Stimulated activated CD4-positive, alpha-beta T cell treated with anti-CD3 and anti-CD28 coated beads, Interleukin-2, amount 100 ng/mL, for 4 hours (primary cell): ENCODE data around the gene MAML1.

Experiments
- DNase-seq: peaks from one replicate; pipeline ENCODE4 v3.0.0-alpha.2; 2020; ENCODE audit warnings: low read depth

Gene MAML1

DNA sequence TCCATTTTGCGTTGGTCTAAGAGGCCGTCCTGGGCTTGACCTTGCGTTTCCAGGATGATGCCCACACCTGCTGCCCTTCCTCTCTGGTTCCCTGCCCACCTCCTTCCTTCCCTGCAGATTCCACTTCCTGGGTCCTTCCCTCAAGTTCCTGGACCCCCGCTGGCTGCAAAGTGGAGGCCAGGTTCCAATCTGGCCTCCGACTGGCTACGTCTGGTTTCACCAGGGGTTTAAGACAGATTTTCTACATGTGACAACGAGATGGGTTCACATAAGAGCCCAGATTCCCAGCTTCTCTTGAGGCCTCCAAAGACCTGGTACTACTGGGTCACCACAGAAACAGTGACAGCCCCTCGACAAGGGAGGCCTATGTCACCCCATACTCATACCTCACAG lies 71.9 kb downstream of the MAML1 start:
- DNase-seq, result no peak

DNA sequence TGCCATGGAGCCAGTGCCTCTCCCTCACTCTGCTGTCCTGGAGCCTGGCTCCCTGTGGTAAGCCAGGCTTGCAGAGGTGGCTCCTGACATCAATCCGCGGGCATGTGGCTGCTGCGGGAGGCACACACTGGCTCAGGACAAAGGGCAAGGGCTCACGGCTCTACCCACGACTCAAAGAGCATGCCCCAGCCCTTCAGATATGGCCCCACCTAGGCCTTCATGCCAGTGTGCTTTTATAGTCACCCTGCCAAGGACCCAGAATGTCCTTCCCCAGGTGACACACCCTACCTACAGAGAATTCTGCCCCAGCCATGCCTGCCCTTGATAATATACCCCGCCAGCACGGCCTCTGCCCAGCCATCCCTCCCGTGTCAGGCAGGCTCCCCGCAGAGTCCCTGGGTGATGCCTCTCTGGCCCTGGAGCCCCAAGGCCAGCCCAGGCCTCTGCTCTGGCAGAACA lies 72.5 kb downstream of the MAML1 start:
- no peak for DNase-seq

DNA sequence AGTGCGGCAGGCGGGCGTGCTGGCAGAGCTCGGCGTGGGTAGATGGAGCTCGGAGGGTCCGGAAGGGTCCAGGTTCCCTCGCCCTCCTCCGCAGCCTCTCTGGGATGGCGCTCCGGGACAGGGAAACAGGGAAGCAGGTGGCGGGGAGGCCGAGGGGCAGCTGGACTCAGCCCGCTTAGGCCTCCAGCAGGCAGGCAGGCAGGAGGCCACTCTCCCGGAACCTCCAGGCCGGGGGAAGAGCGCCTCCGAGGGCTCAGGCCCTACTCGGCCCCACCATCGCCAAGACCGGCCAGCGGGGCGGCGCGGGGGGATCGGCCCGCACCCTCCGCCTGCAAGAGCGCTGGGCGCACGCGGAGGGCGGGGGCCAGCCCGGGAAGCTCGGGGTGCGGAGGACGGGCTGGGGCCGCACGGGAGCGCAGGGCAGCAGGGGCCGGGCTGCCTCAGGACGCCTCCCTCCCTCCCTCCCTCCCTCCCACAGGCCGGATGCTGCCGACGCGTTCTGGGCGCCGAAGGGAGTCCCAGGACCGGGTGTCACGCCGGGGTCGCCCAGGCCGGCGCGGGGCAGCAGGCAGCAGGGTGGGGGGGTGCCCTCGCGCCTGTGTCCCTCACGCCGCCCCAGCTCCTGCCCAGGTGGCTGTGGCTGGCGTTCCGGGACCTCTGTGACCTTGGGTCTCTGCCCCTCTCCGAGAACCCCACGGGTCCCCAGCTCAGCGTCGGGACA lies 73.1 kb downstream of the MAML1 start:
- DNase-seq, result no peak

DNA sequence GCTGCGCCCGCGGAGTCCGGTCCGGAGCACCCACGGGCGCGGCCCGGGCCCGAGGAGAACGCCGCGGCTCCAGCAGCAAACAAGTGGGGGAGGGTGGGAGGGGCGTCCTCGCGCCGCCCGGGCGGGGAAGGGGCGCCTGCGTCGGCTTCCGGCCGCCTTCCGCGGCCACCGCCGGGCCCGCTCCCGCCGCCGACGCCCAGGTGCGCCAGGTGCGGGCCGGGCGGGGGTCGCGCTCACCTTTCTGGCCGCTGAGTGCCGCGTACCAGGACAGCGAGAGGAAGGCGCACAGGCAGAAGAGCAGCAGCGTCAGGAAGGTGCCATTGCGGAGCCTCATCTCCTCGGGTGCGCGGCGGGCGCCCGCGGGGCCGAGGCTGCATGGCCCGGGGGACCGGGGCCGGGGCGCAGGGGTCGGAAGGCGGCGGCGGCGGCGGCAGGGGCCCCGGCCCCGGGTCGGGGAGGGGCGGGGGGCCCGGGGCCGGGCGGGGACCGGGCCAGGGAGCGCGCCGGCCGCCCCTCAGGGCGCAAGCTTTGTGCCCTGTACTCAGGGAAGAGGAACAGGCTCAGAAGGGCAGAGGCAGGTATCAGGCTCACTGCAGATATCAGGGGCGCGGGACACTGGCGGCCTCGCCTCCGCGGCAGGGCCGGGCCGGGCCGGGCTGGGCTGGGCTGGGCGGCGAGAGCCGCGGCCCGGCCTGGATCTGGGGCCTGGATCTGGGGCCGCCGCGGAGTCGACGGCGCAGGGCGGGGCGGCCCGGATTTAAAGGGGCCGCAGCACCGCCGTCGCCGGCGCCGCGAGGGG lies 73.8 kb downstream of the MAML1 start, which contains the start of gene MGAT4B:
Gene MGAT4B (minus strand): TSS at position 617 of the 799 bp plus-strand sequence. CDS start 283 bp downstream, at position 334.
- peak; percentile 33 for DNase-seq

DNA sequence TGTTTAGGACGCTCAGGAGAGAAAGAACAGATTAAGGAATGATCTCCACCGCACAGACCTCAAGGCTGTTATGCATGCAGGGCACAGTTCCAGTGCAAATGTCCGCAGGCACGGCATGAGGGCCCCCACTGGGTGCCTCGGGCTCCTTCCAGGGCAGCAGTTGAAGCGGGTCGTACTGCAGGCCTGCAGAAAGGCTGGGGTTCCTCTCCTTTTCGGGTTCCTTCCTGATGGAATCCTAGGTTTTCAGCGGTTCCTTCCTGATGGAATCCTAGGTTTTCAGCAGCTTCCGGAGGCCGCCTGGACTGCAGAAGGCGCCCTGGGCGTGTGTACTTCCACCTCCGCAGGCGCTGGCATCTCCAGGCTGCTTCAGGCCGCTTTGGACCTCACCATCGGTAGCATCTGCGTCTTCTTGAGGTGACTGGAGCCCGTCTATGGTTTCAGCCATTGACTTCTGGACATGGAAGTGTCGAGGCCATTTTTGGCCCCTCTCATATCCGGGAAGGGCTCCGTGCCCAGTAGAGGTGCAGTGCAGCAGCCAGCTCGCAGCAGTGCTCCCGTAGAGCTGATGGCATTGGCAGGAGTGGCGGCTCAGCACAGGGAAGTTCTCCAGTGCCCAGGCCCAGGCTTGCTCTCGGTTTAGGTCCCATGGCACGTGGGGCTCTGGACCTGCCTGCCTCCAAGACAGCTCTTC lies 79.7 kb downstream of the MAML1 start:
- no peak for DNase-seq

DNA sequence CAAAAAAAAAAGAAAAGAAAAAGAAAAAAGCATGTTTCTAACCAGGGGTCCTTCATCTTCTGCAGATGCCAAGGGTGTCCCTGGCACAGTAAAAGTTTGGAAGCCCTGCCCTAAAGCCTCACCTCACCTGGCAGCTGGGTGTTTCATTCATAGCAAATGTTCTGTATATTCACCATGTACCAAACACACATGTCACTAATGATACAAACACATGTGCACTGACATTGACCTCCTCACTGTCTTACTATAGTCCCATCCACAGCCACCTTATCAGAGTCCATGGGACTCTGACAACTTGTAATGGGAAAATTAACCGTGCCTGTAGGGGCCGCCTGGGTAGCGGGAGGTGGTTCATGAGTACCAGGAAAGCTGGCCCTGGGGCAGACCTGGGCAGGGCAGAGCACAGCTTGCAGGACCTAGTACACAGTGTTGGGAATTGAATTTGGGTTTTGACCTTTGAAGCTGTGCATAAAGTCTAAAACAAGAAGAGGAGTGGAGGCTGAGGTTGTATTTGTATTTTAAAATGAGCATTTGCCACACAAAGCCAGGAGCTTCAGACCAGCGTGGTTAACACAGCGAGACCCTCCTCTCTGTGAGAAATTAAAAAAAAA lies 80.5 kb downstream of the MAML1 start:
- no peak for DNase-seq

DNA sequence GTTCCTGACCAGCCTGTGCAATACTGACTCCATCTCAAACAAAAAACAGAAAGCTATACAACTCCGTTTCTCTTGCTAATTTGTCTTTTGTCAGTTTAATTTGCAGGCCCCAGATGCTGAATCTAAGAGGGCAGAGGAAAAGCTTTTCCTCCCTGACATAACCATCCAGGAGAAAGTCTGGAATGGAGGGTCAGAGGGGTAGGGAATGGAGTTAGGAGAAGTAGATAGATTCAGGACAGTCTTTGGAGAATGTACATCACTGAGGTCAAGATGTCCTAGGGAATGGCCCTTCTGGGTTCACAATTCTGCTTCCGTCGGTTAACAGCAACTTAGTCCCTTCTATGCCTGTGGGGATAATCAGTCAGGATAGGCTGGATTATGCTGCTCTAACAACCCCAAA lies 81.5 kb downstream of the MAML1 start:
- DNase-seq, result no peak

DNA sequence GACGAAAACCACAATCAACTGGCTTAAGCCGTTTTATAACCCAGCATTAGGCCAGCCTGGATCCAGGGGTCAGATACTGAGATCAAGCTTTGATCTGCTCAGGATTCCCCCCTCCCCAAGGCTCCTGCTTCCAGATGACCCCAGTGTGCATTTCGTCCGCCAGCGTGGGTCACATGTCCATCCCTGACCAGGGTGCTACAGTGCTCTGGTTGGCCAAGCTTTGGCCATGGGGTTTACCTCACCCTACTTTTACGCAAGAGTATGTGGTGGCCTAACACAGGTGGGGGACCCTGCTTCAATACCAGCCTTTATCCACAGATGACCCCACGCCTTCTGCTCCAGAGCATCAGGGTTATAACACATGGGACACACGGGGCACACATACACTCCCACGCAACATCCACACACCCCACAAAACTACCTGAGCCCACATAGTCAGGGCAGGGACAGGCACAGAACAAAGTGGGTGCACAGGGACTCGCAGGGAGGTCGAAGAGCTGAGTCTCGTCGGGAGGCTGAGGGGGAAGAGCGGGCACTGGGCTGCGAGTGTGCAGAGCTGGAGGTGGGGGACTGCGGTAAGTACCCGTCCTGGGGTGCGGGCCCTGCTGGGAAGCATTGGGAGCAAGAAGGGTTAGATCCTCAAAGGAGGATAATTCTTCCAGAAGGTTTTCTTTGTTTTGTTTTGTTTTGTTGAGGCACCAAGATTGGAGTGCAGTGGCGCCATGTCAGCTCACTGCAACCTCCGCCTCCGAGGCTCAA lies 83.0 kb downstream of the MAML1 start:
- no peak for DNase-seq

DNA sequence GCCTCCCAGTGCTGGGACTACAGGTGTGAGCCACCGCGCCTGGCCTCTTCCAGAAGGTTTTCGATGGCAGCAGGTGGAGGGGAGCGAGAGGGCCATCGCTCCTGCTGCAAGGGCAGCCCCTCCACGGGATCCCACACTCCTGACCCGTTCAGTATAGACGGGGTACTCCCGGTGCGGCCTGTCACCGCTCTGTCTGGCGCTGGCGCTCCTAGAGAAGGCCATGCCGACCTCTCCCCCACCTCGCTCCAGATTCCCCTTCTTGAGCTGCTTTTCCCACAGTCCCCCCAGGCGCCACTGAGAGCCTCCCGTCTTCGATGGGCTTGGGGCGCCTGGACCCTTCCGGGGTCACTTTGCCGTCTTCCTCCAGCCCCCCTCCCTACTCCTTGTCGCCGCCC lies 83.8 kb downstream of the MAML1 start:
- no peak for DNase-seq

DNA sequence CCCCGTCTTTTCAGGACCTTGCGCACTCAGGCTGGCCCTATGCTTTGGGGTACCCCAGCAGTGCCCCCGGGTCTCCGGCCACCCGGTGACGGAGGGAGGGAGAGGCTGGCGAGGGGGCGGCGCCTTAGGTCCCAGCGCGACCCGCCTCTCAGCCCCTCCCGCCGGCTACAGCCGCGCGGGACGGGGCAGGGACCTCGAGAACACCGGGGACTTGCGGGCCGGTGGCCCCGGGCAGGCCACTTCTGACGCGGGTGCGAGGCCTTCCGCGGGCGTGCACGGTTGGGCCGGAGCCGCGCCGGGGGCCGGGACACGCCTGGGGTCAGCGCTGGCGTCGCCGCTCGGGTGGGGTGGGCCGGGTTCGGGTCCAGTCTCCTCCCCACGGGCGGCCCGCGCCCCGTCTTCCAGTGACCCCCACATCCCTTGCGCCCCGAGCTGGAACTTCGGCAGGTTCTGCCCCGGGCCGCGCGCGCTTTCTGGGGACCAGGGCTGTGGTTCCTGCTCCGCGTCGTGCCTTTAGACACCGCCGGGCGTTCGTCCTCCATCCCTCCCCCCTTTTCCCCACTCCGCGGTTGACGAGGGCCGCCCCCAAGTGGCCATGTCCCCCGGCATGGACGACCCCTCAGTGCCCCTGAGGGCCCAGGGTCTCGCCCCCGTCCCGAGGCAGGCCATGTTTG lies 84.3 kb downstream of the MAML1 start:
- no peak for DNase-seq

DNA sequence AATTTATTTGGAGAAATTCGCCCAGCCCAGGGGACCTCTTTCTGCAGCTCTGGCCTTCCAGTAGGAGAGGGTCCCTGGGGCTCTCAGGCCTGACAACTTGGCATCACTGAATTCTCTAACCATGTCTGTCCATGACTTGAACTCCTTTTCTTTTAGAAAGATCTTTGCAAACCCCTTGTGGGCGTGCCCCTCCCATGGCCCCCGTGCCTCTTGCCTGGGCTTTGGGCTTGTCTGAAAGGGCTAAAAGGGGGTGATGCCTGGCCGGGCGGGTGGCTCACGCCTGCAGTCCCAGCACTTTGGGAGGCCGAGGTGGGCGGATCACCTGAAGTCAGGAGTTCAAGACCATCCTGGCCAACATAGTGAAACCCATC lies 84.8 kb downstream of the MAML1 start:
- DNase-seq, result no peak

DNA sequence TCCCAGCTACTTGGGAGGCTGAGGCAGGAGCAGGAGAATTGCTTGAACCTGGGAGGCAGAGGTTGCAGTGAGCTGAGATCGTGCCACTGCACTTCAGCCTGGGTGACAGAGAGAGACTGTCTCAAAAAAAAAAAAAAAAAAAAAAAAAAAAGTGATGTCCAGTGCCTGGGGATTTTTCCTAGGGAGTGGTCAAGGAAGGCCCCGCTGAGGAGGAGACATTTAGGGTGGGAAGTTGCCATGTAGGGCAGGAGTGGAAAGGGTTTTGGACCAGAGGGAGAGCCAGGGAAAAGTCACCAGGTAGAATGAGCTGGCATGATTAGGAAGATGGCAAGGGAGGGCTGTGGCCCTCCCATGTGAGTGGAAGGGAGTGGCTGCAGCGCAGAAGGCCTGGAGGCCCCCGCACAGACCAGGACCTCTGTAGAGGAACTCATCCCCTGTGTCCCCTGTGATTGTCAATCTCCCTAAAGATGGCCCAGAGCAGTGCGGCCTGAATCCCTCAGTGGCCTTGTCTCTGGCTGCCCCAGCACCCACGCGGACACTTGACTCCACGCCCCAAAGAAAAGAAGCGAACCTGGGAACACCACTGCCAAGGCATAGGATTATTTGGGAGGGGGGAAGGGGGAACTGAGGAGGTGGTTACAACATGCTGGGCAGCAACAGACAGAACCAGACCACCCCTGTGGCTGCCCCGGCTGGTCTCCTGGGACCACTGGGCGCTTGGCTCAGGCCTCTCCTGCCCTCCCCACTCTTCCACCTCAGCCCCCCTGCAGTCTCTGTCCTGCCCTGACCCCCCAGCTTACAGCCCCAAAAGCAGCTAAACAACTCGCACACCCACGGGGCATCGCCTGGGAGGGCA lies 85.5 kb downstream of the MAML1 start:
- no peak for DNase-seq

DNA sequence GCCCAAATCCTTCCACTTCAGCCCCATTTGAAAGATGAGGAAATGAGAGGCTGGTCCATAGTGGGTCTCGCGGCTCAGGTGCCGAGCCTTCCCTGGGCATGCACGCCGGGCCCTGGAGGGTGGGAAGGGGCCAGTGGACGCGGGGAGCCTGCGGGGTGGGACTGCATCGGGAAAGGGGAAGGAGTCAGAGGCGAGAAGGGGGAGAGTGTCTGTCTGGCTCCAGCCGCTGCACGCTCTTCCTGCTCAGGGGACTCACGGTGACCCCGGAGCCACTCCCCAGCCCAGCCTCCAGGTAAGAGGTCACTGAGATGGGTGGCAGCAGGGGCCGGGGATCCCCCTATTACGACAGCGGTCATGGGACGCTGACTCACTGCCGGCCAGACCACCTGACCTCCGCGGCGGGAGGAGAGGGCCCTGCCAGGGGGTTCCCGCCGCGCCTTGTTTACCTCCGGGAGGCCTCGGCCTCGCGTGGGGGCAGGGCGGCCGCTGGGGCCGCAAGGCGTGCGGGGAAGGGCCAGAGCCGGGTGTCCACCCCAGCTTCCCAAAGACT lies 86.2 kb downstream of the MAML1 start:
- peak; percentile 62 for DNase-seq

DNA sequence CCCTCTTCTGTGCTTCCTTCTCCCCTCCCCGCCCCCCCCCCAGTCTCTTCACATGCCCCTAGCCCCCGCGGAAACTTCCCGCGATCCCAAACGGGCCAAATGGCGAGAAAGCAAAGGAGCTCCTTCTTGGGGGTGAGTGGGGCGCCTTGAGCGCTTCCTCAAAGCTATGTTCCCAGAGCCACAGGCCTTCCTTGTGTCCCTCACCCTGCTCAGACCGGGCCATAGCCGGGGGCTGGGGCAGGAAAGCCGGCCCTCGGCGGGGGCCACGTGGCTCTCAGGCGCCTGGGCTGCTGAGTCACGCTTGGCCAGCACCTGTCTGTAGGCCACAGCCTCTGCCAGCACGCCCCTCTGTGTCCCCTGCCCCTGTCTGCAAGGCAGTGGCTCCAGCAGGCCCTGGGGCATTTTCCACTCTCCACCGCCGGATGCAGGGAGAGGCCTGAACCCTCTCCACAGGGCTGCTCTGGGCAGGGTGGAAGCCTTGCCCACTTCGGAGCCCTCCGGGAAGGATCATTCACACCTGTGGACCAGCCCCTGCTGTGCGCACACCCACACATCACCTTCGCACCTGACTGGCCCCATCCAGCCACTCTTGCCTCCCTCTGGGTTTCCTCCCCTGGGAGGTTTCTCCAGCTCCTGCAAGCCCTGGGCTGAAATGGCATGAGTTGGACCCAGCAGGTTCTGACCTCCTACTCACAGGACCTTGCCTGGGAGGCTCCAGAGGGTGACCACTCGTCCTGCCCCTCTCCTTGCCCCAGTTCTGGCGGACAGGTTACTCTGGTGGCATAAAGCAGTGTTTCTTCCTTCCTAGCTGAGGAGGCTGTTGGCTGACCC lies 86.9 kb downstream of the MAML1 start:
- peak; percentile 21 for DNase-seq

DNA sequence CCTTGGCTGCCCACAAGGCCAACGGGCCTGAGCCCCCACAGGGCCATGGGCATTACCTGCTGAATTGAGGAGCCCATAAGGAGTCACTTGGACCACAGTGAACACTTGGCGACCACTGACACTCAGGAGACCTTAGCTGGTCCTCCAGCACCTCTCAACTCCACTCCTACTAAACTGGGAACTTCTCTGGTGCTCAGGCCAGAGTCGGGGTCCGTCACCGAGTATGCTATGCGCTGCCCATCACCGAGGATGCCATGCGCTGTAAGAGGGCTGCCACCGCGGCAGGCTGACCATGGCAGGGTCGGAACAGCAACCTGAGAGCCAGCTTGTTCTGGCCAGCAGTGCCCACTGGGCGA lies 87.5 kb downstream of the MAML1 start:
- no peak for DNase-seq

DNA sequence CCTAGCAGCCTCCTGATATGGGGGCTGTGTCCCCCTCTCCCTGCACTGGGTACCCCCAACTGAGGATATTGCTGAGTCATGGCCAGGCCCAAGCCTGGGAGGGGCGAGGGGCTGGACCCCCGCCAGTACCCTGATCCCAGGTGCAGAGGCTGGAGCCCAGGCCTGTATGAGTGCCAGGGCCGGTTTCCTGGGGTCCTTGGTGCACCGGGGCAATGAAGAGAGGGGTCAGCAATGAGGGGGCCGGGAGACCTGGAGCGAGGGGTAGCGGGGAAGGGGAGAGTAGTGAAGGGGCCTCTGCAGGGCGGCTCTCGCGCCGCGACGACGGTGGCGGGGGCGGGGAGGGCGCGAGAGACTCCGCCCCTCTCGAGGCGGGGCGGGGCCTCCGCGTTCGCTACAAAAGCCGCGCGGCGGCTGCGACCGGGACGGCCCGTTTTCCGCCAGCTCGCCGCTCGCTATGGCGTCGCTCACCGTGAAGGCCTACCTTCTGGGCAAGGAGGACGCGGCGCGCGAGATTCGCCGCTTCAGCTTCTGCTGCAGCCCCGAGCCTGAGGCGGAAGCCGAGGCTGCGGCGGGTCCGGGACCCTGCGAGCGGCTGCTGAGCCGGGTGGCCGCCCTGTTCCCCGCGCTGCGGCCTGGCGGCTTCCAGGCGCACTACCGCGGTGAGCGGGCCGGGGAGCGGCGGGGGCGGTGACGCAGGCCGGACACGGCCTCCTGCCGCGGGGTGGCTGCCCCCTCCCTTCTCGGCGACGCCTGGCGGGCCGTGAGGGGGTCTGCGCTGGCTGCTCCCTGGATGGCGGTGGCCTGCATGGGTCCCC lies 88.1 kb downstream of the MAML1 start, which contains the start of gene SQSTM1:
Gene SQSTM1 (plus strand): TSS at position 423 of the 815 bp plus-strand sequence. CDS start 32 bp downstream, at position 455.
- peak; percentile 63 for DNase-seq

DNA sequence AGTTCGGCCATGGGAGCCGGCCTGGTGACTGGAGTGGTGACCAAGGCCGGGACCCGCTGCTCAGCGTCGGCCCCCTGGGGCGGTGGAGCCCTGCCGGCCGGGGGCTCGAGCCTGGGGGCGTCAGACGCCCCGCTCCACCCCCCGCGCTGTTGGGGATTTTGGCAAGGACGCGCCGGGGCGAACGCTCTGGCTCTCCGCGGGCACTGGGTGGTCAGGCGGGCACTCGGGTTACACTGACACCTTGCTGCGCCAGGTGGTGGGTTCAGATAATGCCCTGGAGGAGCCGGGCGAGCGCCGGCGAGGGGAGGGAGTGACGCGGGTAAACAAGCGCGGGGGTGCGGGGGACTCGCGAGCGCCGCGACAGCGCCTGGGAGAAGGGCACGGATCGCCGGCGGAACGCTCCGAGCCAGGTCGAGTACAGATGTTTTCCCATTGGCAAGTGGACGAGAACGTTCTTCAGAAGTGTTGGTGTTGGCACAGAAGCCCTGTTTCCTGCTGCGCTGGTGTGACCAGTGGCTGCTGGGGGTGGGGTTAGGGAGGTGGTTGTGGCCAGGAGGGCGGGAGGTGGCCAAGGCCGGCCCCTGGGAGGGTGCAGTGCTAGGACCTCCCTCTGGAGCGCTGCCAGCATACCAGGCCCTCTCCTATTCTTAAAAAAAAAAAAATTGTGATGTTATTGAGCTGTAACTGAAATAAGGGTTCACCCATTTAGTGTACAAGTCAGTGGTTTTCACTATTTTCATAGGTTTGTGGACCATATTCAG lies 88.9 kb downstream of the MAML1 start:
- peak; percentile 60 for DNase-seq
